Activated B cell treated with CpG ODN at 0.5 μM for 24 hours (primary cell): Measurements from ENCODE around the gene PPM1H. TPM values are rescaled to one million over a fixed set of nuclear protein-coding genes. Genes with fewer than 3 reads are reported as not detected.

Experiments used
- ATAC-seq: fragments of 200-7000 bp; cut with Tn5 transposase; one replicate; pipeline ENCODE4 v1.10.0; 2021; ENCODE audit warnings: low read depth, mild to moderate bottlenecking, moderate library complexity
- CTCF ChIA-PET: fragments of 350-600 bp; sonication (Branson Sonifier 250); formaldehyde crosslinking; loops from one replicate; lab custom pipeline; 2021; ENCODE audit warnings: antibody characterized with exemption; lab: Charles Lee
- POLR2A ChIA-PET: fragments of 350-600 bp; sonication (Branson Sonifier 250); formaldehyde crosslinking; loops from one replicate; lab custom pipeline; 2021; ENCODE audit warnings: antibody characterized with exemption; lab: Charles Lee
- DNase-seq: peaks from one replicate; pipeline ENCODE4 v3.0.0; 2022
- H3K27ac Mint-ChIP-seq: one replicate; pipeline ENCODE4 v1.8.0; 2020; ENCODE audit warnings: mixed read lengths
- H3K27me3 Mint-ChIP-seq: one replicate; pipeline ENCODE4 v1.8.0; 2021; ENCODE audit warnings: mixed read lengths
- H3K36me3 Mint-ChIP-seq: one replicate; pipeline ENCODE4 v1.8.0; 2021; ENCODE audit warnings: low read depth, mixed read lengths
- H3K4me1 Mint-ChIP-seq: one replicate; pipeline ENCODE4 v1.8.0; 2021; ENCODE audit warnings: mixed read lengths
- H3K4me3 Mint-ChIP-seq: one replicate; pipeline ENCODE4 v1.8.0; 2020; ENCODE audit warnings: mild to moderate bottlenecking, mixed read lengths
- H3K9me3 Mint-ChIP-seq: one replicate; pipeline ENCODE4 v1.8.0; 2020; ENCODE audit warnings: mixed read lengths
- intact Hi-C: fragments of 100-400 bp; cut with micrococcal nuclease; formaldehyde crosslinking; loops from one replicate; pipeline ENCODE4 v1.15.1; 2024
- total RNA-seq: library from RNA; stranded (reverse); gene quantifications from 2 replicates; pipeline ENCODE4 v1.2.3, GENCODE V29; 2022
- TF ChIP-seq, protein P1 (sequence below): fragments of 200-600 bp; IDR thresholded peaks from one replicate; pipeline ENCODE4 v1.8.0; 2022; ENCODE audit warnings: antibody characterized with exemption, mild to moderate bottlenecking

Gene PPM1H
- total RNA-seq, 1 donor from 2014 or later = not detected

DNA sequence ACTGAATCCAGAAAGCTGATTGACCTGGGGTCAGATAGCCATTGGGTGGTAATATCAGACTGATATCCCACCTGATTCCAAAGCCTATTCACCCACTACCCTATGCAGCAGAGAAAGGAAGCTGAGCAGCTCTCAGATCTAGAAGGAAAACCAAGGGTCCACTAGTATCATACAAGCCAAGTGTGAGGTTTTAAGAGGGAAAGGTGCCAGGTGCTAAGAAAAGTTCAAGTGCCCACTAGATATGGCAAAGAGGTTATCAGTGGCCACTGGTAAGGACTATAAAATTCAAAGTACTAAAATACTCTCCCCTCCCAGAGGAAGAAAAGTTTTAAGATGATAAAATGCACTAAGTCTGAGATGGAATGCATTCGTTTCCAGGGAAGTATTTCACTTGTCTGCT lies 85.6 kb downstream of the PPM1H start:
- POLR2A ChIA-PET = no interaction called here
- DNase-seq (no peak), ATAC-seq (no peak)
- Mint-ChIP-seq H3K9me3 (no peaks in the 10 kb centered on the region), H3K27me3 (peaks cover 3% of the 10 kb centered on the region), H3K4me3 (no peak overlapping the region), H3K27ac (no peak overlapping the region), H3K4me1 (no peaks in the 10 kb centered on the region), H3K36me3 (no peaks in the 10 kb centered on the region)
- intact Hi-C loops = no loop called here
- TF ChIP-seq, protein P1, sequence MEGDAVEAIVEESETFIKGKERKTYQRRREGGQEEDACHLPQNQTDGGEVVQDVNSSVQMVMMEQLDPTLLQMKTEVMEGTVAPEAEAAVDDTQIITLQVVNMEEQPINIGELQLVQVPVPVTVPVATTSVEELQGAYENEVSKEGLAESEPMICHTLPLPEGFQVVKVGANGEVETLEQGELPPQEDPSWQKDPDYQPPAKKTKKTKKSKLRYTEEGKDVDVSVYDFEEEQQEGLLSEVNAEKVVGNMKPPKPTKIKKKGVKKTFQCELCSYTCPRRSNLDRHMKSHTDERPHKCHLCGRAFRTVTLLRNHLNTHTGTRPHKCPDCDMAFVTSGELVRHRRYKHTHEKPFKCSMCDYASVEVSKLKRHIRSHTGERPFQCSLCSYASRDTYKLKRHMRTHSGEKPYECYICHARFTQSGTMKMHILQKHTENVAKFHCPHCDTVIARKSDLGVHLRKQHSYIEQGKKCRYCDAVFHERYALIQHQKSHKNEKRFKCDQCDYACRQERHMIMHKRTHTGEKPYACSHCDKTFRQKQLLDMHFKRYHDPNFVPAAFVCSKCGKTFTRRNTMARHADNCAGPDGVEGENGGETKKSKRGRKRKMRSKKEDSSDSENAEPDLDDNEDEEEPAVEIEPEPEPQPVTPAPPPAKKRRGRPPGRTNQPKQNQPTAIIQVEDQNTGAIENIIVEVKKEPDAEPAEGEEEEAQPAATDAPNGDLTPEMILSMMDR = no peak
- CTCF ChIA-PET = no interaction called here

DNA sequence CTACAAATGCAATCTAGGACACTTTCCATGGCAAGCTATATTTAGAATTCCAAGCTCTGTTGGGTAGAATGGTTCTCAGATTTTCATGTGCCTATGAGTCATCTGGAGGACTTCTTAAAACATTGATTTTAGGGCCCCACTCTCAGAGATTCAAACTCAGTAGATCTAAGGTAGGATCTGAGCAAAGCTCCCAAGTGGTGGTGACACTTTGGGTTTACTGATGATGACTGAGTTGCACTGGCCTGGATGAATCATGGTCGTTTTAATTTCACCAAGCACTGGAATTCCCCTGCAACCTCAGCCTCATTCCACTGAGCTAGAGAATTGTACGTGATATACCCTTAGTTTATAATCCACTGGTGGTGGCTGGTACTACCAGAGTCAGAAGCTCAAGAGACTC lies 86.5 kb downstream of the PPM1H start:
- no peak overlapping the region for H3K4me3 Mint-ChIP-seq

DNA sequence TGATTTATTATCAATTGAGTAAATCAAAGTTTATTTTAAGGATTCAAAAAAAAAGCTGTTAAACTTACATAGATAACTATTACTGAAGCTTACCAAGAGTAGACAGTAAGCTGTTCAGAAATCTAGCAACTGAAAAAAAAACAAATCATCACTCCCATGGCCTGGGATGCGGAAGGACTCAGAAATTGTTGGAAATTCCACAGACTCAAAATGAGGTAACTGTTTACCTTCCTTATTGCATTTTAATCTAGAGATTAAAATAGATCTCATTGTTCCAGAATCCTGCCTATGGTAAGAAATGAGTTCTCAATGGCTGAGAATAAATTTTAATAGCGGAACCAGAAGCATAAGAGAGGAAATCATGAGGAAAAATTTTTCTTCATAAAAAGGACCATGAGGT lies 87.2 kb downstream of the PPM1H start:
- Mint-ChIP-seq H3K9me3 (no peaks in the 10 kb centered on the region), H3K4me3 (no peak overlapping the region), H3K4me1 (no peaks in the 10 kb centered on the region), H3K27ac (no peak overlapping the region), H3K27me3 (peaks cover 3% of the 10 kb centered on the region), H3K36me3 (no peaks in the 10 kb centered on the region)
- TF ChIP-seq, protein P1 = no peak
- DNase-seq (no peak), ATAC-seq (no peak)
- ChIA-PET POLR2A (no interaction called here), CTCF (no interaction called here)
- intact Hi-C loops = no loop called here

More for the DNA sequence above, 86.5 kb downstream of the PPM1H start:
- POLR2A ChIA-PET = no interaction called here
- no peak for ATAC-seq
- Mint-ChIP-seq H3K4me1 (no peaks in the 10 kb centered on the region), H3K36me3 (no peaks in the 10 kb centered on the region), H3K27me3 (peaks cover 3% of the 10 kb centered on the region), H3K9me3 (no peaks in the 10 kb centered on the region), H3K27ac (no peak overlapping the region)
- CTCF ChIA-PET = no interaction called here
- intact Hi-C loops = no loop called here
- TF ChIP-seq, protein P1 = no peak
- DNase-seq = no peak

DNA sequence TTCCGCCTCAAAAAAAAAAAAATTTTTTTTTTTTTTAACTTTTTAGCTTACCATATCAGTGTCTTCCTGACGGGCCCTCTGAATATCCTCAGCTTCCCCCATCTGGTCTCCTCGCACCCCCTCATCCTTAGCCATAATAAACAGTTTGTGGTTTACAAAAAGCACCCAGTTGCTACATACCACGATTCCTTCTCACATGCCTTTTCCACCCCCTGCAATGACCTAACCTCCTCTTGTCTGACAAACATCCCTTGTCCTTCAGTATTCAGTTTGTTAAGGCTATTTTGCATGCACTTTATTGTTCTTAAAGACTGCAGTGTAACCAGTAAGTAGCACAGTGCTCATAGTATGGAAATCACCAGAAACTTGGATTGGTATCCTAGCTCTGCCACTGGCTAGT lies 88.5 kb downstream of the PPM1H start:
- no peak for ATAC-seq
- TF ChIP-seq, protein P1 = no peak
- Mint-ChIP-seq H3K36me3 (no peaks in the 10 kb centered on the region), H3K4me1 (no peaks in the 10 kb centered on the region), H3K27ac (no peak overlapping the region), H3K9me3 (no peaks in the 10 kb centered on the region), H3K4me3 (no peak overlapping the region), H3K27me3 (peaks cover 3% of the 10 kb centered on the region)
- DNase-seq = no peak
- POLR2A ChIA-PET = no interaction called here
- intact Hi-C loops = no loop called here
- CTCF ChIA-PET = no interaction called here

DNA sequence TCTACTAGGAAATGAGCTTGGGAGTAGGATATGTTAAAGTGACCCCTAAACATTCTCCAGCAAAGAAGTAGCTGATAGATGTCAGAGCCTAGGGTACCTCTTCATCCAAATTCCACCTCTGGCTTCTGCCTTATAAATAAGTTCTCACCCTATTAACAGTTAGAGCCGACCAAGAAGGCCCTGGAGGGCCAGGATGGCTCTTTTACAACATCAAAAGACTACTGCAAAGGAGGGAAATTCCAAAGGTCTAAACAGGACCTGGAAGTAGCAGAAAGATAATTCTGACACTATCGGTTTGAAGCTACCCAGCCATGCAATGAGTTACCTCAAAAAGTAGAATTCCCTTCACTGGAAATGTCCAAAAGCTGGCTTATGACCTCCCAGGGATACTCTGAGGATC lies 90.0 kb downstream of the PPM1H start:
- intact Hi-C loops = no loop called here
- no peak for DNase-seq
- Mint-ChIP-seq H3K4me3 (no peak overlapping the region), H3K27ac (no peak overlapping the region), H3K27me3 (peaks cover 3% of the 10 kb centered on the region), H3K36me3 (no peaks in the 10 kb centered on the region), H3K4me1 (no peaks in the 10 kb centered on the region), H3K9me3 (no peaks in the 10 kb centered on the region)
- TF ChIP-seq, protein P1 = no peak
- CTCF ChIA-PET = no interaction called here
- POLR2A ChIA-PET = no interaction called here
- ATAC-seq = no peak
